Loucy (cell line): ENCODE results near the gene SERAC1.
"Not testable (repeated sequence)": the region's sequence is repeated elsewhere in the genome, so short reads cannot be mapped to it uniquely, and the experiment has no call there.

Experiments
- H2AFZ ChIP-seq: fragments of 200-600 bp; sonication (generic); 2 replicates; pipeline ENCODE4 v1.6.0; 2016; ENCODE audit warnings: antibody characterized with exemption, mild to moderate bottlenecking, low read length, moderate library complexity
- H3F3A ChIP-seq: fragments of 200-600 bp; 2 replicates; pipeline ENCODE4 v1.6.0; 2016; ENCODE audit warnings: antibody characterized with exemption, low read depth, mild to moderate bottlenecking
- H3K27me3 ChIP-seq: fragments of 200-600 bp; sonication (generic); 2 replicates; pipeline ENCODE4 v1.6.1; 2014; ENCODE audit warnings: low read length, mild to moderate bottlenecking; ENCODE audit not compliant: insufficient read depth, poor library complexity, severe bottlenecking
- H3K36me3 ChIP-seq: fragments of 200-600 bp; sonication (generic); 2 replicates; pipeline ENCODE4 v1.6.1; 2016; ENCODE audit warnings: low read length; ENCODE audit not compliant: insufficient read depth
- H3K4me1 ChIP-seq: fragments of 200-600 bp; sonication (generic); 2 replicates; pipeline ENCODE4 v1.5.1; 2014; ENCODE audit warnings: low read length, mild to moderate bottlenecking; ENCODE audit not compliant: insufficient read depth, poor library complexity, severe bottlenecking
- H3K4me2 ChIP-seq: fragments of 200-600 bp; sonication (generic); 2 replicates; pipeline ENCODE4 v1.6.0; 2014; ENCODE audit warnings: antibody characterized with exemption, low read length, low read depth, mild to moderate bottlenecking; ENCODE audit not compliant: poor library complexity, severe bottlenecking
- H3K4me3 ChIP-seq: fragments of 200-600 bp; sonication (generic); 2 replicates; pipeline ENCODE4 v1.5.1; 2014; ENCODE audit warnings: low read length, mild to moderate bottlenecking, mixed read lengths; ENCODE audit not compliant: poor library complexity, severe bottlenecking
- H3K79me2 ChIP-seq: fragments of 200-600 bp; sonication (generic); 2 replicates; pipeline ENCODE4 v1.6.1; 2014; ENCODE audit warnings: low read length; ENCODE audit not compliant: insufficient read depth
- H3K9ac ChIP-seq: fragments of 200-600 bp; sonication (generic); 2 replicates; pipeline ENCODE4 v1.6.0; 2014; ENCODE audit warnings: mild to moderate bottlenecking, low read depth, low read length, moderate library complexity; ENCODE audit not compliant: poor library complexity, severe bottlenecking
- H3K9me2 ChIP-seq: fragments of 200-600 bp; sonication (generic); replicated peaks from 2 replicates; pipeline ENCODE4 v1.6.1; 2016; ENCODE audit warnings: low read depth, low read length, mixed read lengths
- H3K9me3 ChIP-seq: fragments of 200-600 bp; sonication (generic); 2 replicates; pipeline ENCODE4 v1.6.1; 2014; ENCODE audit warnings: mild to moderate bottlenecking, antibody characterized with exemption, low read length, low read depth; ENCODE audit not compliant: insufficient read depth
- H4K20me1 ChIP-seq: fragments of 200-600 bp; sonication (generic); 2 replicates; pipeline ENCODE4 v1.6.0; 2014; ENCODE audit warnings: antibody characterized with exemption, low read length, mild to moderate bottlenecking; ENCODE audit not compliant: insufficient read depth, poor library complexity, severe bottlenecking
- CTCF ChIP-seq: fragments of 200-600 bp; sonication (generic); conservative IDR thresholded peaks from 2 replicates; pipeline ENCODE4 v1.5.1; 2014; ENCODE audit warnings: mild to moderate bottlenecking, antibody characterized with exemption, low read length
- EZH2phosphoT487 ChIP-seq: fragments of 200-600 bp; IDR thresholded peaks from 2 replicates; pipeline ENCODE4 v1.6.1; 2018; ENCODE audit warnings: antibody characterized with exemption, mild to moderate bottlenecking, moderate library complexity, borderline replicate concordance

SERAC1 gene

GRCh38 chr6:158185729-158186456, 17.8 kb upstream of the SERAC1 start:
- Histone ChIP-seq H3K27me3 (no peaks in the 10 kb centered on the region), H3F3A (no peaks in the 10 kb centered on the region), H3K79me2 (no peaks in the 10 kb centered on the region), H4K20me1 (no peaks in the 10 kb centered on the region), H2AFZ (no peak overlapping the region), H3K4me3 (no peak overlapping the region), H3K4me2 (no peak overlapping the region), H3K9me2 (no peaks in the 10 kb centered on the region), H3K9me3 (no peaks in the 10 kb centered on the region), H3K9ac (no peak overlapping the region), H3K36me3 (no peaks in the 10 kb centered on the region), H3K4me1 (no peaks in the 10 kb centered on the region)
- TF ChIP-seq EZH2phosphoT487 (no peak), CTCF (no peak)

GRCh38 chr6:158184608-158185007, 16.5 kb upstream of the SERAC1 start:
- H3F3A ChIP-seq: no peaks in the 10 kb centered on the region
- no peaks in the 10 kb centered on the region for H3K79me2 ChIP-seq
- no peaks in the 10 kb centered on the region for H3K9me3 ChIP-seq
- TF ChIP-seq CTCF: no peak
- TF ChIP-seq EZH2phosphoT487: no peak
- no peak overlapping the region for H3K4me2 ChIP-seq
- H3K4me1 ChIP-seq: no peaks in the 10 kb centered on the region
- no peaks in the 10 kb centered on the region for H3K9me2 ChIP-seq
- H3K27me3 ChIP-seq: no peaks in the 10 kb centered on the region
- H4K20me1 ChIP-seq: no peaks in the 10 kb centered on the region
- H3K36me3 ChIP-seq: no peaks in the 10 kb centered on the region
- no peak overlapping the region for H3K9ac ChIP-seq
- H2AFZ ChIP-seq: no peak overlapping the region
- no peak overlapping the region for H3K4me3 ChIP-seq

- not testable (repeated sequence) for H4K20me1 ChIP-seq, H3K79me2 ChIP-seq, H3K9me3 ChIP-seq, H3K27me3 ChIP-seq, H3K36me3 ChIP-seq, H3K4me3 ChIP-seq, H2AFZ ChIP-seq, H3K4me2 ChIP-seq, H3K9ac ChIP-seq, H3K4me1 ChIP-seq, H3F3A ChIP-seq, H3K9me2 ChIP-seq
Measured at GRCh38 chr6:158183174-158183972, 15.3 kb upstream of the SERAC1 start.

- not testable (repeated sequence) for H3K4me3 ChIP-seq, H3K9me2 ChIP-seq, H3F3A ChIP-seq, H4K20me1 ChIP-seq, H3K27me3 ChIP-seq, H3K79me2 ChIP-seq, H3K36me3 ChIP-seq, H3K4me1 ChIP-seq, H3K9ac ChIP-seq, H2AFZ ChIP-seq, H3K9me3 ChIP-seq, H3K4me2 ChIP-seq
Measured at GRCh38 chr6:158177712-158178111, 9.7 kb upstream of the SERAC1 start.
